Fibroblast of pulmonary artery (primary cell): ENCODE measurements around the gene ZDHHC17.

ENCODE experiments used
- DNase-seq: peaks from one replicate; pipeline ENCODE4 v3.0.0-alpha.2; 2010; ENCODE audit warnings: low read depth
- H3K4me3 ChIP-seq: replicated peaks from 2 replicates; pipeline ENCODE4 v1.5.1; 2011; ENCODE audit warnings: low read depth, mild to moderate bottlenecking, control low read depth, low read length, moderate library complexity
- TF ChIP-seq, protein P1 (sequence below): IDR thresholded peaks from 2 replicates; pipeline ENCODE4 v1.5.1; 2011; ENCODE audit warnings: mild to moderate bottlenecking, control low read depth, low read length, inconsistent platforms; ENCODE audit errors: missing control alignments

Gene ZDHHC17

GRCh38 chr12:76901628-76902380, 137.9 kb downstream of the ZDHHC17 start:
- TF ChIP-seq, protein P1, sequence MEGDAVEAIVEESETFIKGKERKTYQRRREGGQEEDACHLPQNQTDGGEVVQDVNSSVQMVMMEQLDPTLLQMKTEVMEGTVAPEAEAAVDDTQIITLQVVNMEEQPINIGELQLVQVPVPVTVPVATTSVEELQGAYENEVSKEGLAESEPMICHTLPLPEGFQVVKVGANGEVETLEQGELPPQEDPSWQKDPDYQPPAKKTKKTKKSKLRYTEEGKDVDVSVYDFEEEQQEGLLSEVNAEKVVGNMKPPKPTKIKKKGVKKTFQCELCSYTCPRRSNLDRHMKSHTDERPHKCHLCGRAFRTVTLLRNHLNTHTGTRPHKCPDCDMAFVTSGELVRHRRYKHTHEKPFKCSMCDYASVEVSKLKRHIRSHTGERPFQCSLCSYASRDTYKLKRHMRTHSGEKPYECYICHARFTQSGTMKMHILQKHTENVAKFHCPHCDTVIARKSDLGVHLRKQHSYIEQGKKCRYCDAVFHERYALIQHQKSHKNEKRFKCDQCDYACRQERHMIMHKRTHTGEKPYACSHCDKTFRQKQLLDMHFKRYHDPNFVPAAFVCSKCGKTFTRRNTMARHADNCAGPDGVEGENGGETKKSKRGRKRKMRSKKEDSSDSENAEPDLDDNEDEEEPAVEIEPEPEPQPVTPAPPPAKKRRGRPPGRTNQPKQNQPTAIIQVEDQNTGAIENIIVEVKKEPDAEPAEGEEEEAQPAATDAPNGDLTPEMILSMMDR, result no peak

More at GRCh38 chr12:76901628-76902380, 137.9 kb downstream of the ZDHHC17 start:
- H3K4me3 ChIP-seq, result no peak overlapping the region
- no peak for DNase-seq
